GM19467 (cell line): ENCODE measurements around the gene EXOC6.
"Not testable (repeated sequence)": the region's sequence is repeated elsewhere in the genome, so short reads cannot be mapped to it uniquely, and the experiment has no call there.

Source experiments
- ATAC-seq: cut with Tn5 transposase; IDR thresholded peaks from one replicate; pipeline ENCODE4 v1.9.1; 2021; ENCODE audit warnings: mild to moderate bottlenecking, moderate library complexity; ENCODE audit not compliant: unreplicated experiment

Gene EXOC6

DNA sequence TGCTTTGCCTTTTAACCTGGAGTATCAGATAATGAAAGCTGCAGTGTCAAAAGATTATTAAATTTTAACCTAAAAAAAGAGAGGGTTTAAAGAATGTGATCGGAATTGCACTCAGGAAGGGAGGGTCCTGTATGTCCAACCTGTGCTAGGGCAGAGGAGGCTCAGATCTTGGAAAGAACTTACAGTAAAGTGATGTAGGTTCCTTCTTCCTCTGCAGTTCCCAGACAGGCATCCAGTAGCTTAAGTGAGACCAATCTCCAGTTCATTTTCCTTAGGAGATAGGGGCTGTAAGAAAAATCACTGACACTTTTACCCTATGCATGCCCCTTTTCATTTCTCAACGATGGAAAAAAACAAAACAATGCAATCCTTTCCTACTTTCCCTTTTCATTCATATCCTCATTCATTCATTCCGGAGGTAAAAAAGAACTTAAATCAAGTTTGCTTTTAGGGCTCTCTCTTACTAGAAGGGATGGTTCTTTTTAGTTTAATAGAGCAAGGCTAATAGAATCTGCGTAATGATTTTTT is 28.3 kb downstream of the EXOC6 start:
- ATAC-seq: no peak

DNA sequence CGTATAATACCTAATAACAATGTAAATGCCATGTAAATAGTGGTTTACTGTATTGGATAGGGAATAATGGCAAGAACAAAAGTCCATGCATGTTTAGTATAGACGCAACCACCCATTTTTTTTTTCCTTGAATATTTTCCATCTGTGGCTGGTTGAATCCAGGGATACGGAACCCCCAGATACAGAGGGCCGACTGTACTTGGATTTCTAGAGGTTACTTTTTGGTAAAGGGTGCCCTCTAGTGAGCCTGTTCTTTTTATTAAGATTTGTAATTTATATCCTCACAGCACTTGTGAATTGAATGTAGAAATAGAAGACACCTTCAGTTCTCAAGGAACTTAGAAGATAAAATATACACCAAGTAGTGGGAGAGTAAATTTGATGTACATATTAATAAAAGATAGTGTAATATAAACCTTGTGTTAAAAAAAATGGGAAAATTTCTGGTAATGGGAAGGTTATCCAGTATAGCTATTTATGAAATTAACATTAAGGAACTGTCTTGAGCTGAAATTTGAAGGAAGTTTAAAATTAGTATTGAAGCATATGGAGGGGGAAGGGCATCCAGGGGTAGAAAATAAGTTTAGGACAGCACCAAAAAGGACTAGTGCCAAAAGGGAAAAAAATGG is 32.0 kb downstream of the EXOC6 start:
- no peak for ATAC-seq

DNA sequence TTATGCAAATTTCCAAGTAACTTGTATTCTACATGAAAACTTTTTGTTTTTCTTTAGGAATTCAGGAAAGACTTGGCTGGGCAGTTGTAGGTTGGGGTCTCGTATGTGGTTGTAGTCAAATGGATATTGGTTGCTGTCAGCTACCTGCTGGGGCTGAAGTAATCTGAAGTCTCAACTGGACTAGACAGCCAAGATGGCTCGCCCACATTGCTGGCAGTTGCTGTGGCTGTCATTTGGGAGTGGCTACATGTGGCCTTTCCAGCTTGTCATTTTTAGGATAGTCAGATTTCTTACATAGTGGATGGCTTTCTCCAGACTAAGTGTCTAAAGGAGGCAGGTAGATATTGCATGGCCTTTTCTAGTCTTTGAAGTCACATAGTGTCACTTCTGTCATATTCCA is 32.6 kb downstream of the EXOC6 start:
- ATAC-seq: no peak

DNA sequence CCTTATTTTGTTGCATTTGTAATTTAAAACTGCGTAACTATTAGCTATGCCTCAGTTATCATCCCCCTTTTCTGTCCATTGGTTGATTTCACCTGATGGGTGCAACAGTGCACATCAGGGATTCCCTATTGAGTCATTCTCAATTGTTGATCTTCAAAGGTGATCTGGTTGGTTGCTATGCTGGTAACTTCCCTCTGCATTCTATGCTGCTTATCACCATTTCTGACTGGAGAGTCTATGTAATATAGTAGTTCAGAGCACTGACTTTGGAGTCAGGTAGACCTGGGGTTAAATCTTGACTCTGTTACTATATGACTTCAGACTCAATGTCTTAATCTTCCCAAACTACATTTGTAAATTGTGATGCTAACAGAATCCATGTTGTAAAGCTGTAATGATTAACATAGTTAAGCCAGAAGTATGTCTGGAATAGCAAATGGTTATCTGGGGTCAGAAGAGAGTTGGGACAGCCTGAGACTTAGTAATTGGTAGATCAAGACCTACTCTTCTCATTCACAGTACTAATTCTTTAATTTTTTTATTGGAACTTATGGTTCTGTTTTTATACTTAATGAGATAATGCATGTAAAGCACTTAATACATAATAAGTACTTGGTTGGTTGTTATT is 38.1 kb downstream of the EXOC6 start:
- ATAC-seq: no peak

DNA sequence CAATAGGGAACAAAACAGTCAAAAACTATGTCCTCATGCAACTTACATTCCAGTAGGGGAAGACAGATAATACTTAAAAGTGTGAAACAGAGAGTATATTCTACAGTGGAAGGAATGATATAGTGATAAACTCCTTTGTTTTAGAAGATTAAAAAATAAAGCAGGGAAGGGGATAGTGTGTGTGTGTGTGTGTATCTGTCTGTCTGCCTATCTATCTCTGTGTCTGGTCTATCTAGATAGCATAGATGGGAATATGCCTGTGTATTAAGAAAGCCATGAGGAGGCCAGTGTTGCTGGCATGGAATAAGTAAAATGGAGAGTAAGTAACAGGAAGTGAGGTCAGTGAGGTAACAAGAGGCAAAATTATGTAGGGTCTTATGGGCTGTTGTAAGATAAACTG is 42.2 kb downstream of the EXOC6 start:
- ATAC-seq: no peak

DNA sequence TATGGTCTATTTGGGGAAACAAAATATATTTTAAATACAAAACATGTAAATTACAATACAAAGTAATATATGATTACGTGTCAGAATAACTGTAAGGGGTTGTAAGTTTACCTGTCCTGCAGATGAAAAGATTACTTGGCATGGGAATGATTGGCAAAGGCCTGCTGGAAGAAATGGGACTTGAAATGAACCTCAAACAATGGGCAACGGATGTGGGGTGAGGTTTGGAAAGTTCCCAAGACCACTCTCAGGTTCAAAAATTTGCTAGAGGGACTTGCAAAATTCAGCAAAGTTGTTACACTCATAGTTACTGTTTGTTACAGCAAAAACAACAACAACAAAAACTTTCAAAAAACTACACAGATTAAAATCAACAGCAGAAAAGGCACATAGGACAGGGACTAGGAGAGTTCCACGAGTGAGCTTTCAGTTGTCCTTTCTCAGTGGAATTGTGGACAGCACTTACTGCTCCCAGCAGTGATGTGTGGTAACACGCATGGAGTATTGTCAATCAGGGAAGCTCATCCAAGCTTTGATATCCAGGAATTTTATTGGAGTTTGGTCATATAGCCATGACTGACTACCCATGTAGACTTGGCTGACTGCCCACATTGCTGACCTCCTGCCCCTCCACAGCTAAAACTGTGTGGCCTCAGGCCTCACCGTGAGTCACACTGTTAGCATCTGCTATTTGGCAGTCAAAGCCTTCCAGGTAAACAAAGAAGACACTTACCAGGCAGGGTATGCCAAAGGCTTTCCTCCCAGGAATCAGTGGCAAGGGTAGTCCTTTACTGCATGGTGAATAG is 43.8 kb downstream of the EXOC6 start:
- no peak for ATAC-seq

DNA sequence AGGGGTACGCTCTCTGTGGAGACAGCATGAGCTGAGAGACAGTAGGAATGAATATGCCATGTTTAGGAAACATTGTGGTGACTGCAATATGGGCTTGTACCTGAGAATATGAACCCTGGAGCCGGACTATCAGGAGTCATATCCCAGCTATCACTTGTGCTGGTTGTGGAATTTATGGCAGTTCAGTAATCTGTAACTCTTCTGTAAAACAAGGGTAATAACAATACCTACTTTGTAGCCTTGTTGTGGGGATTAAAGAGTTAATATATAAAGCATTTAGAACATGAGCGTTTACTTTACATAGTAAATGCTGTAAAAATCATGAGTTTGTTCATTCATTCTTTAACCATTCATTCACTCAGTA is 44.4 kb downstream of the EXOC6 start:
- ATAC-seq: no peak

DNA sequence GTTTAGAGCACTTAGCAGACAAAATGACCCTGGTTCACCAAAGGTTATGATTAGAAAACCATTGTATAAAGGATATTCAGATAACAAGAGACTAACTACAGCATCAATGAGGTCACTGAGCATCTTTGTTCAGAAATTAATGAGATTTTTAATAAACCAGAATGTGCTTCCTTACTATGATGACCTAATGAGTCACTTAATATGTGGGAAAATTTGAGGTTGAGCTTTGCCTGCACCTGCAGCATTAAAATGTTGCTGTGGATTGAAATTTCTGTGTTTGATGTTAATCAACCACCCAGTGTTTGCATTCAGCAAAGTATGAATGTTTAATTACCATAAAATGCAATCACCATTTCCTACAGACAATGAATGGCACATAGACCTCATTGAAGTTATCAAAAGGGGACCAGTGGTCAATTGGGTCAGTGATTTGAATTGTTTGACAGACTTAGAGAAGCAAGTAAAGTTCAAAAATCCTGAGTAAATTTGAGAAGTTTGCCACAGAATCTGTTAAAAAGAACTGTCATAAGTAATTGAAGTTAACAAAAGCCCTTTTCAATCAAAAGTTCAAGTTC is 45.8 kb downstream of the EXOC6 start:
- ATAC-seq: no peak

DNA sequence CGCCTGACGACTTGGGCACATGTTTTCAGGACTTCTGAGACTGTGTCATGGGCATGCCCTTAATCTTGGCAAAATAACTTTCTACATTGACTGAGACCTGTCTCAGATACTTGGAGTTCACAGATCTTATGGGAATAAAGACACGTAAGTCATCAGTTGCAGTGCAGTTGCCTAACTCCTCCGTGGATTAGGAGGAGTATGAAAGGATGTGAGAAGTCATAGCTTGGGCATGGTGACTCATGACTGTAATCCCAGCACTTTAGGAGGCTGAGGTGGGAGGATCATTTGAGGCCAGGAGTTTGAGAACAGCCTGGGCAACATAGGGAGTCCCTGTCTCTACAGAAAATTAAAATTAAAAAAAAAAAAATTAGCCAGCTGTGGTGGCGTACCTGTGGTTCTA is 49.6 kb downstream of the EXOC6 start:
- ATAC-seq: no peak

DNA sequence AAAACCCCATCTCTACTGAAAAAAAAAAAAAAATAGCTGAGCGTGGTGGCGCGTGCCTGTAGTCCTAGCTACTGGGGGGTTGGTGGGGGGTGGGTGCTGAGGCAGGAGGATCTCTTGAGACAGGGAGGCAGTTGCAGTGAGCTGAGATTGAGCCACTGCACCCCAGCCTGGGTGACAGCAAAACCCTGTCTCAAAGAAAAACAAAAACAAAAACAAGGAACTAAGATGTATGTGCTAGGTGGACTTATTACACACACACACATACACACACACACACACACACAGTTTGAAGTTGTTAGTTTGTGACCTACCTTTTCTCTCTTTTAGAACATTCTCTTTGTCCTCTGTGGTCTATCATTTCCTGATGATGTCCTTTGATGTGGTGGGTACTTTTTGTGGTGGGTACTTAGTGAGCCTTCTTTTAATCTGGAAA is 53.5 kb downstream of the EXOC6 start:
- ATAC-seq: no peak

DNA sequence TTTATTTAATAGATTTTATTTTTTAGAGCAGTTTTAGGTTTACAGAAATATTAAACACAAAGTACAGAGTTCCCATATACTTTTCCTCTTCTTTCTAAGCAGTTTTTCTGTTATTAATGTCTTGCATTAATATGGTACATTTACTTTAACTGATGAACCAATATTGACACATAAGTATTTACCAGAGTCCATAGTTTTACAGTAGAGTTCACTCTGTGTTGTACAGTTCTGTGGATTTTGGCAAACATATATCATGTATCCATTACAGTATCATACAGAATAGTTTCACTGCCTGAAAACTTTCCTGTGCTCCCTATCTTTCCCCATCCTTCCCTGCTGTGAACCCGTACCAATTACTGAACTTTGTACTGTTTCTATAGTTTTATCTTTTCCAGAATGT is 55.3 kb downstream of the EXOC6 start:
- no peak for ATAC-seq

DNA sequence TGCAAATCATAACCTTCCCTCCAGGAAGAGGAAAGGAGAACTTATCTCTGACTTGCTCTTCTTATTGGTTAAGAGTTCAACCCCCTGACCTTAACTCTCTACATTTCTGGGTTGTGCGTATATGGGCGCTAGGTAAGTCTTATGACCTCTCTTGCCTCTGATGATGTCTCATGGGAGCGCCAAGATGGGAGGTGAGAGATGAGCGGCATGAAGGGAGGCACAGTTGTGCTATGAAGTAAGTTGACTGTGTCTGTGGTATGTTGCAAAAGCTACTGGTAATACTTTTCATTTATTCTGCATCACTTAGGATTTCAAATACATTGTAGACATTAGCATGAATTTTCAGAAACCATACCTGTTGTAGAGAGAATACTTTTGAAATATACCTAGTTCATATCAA is 59.0 kb downstream of the EXOC6 start:
- no peak for ATAC-seq

DNA sequence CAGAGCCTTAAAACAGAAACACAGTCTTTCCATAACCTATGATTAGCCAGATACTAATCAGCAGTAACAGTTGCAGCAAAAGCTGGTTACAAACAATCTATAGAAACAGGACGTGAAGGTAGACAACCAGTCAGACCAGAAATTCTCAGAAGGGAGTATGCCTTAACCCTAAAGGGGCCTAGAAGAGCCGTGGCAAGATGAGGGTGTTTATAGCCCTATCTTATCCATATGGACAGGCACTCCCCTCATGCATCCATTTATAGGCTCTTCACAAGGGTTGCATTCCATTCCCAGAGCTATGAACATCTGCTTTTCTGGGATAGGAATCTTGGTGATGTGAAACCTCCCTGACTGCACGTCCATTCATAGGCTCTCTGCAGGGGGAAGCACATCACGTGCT is 64.3 kb downstream of the EXOC6 start:
- ATAC-seq: not testable (repeated sequence)

DNA sequence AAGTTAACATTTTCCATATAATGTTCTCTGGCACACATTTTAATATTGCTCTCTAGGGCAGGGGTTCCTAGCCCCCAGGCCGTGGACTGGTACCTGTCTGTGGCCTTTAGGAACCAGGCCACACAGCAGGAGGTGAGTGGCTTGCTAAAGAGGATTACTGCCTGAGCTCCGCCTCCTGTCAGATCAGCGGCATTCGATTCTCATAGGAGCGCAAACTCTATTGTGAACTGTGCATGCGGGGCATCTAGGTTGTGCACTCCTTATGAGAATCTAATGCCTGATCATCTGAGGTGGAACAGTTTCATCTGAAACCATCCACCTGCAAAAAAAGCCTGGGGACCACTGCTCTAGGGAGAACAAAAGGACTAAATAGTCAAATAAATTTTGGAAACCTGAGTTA is 65.7 kb downstream of the EXOC6 start:
- ATAC-seq: no peak

DNA sequence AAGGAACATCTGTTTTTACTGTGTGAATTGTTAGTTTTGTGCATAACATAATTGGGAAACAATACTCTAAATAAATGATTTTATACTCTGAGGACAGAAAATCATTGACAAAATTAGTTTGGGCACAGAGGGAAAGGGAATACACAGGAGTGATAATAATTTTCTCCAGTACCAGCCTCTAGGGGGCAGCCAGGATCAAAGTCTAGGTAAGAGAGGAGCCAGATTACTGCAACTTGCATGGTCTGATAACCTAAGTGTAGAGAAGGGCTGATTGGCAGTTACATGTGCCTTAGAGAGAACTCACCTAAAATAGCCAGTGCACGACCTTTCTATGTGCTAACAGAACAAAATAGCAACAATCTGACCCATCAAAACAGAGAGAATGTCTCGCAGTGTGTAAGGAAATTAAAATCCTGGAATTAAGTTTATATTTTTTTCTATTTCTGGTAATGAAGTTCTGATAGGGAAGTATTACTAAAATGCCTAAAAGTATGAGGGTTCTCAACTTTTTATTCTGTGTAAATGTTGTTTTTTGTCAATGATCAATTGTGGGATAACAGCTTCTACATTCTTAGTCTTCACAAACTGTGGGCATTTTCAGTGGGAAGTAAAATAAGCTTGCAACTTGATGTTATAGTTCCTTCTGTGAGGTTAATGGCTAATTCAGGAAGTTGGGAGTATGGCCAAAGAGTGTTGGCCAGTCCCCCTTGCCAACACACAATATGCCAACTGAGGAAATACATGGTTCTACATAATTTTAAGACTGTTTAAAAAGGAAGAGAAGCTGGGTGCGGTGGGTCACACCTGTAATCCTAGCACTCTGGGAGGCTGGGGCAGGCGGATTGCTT is 66.4 kb downstream of the EXOC6 start:
- ATAC-seq: no peak

DNA sequence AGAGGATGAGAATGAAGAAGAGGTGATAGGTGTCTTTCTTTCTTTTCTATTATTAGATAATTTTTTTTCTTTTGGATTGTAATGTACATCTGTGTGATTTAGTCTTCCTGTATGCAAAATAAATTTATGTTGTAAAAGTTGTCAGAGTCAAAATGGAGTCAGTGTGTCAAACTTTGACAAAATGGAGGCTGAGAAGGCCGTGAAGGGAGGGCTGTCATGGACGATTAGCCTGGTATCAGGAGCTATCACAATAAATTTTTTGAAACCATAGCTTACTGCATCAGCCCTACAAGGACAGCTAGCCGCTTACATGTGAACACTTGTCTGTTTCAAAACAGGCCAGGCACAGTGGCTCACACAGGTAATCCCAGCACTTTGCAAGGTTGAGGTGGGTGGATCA is 67.6 kb downstream of the EXOC6 start:
- no peak for ATAC-seq

DNA sequence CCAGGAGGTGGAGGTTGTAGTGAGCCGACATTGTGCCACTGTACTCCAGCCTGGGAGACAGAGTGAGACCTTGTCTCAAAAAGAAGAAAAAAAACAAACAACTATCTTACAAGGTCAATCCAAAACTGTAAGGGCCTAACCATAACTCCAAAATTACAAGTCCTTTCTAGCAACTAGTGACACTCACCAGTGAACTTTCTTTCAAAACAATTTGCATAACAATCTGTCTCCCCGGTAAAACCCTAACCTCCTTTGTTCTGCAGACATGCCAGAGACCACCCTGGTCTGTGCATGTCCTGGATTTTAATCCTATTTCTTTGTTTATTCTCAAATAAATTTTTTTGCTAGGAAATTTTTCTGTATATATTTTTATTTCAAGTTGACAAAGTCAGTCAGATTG is 68.1 kb downstream of the EXOC6 start:
- no peak for ATAC-seq

DNA sequence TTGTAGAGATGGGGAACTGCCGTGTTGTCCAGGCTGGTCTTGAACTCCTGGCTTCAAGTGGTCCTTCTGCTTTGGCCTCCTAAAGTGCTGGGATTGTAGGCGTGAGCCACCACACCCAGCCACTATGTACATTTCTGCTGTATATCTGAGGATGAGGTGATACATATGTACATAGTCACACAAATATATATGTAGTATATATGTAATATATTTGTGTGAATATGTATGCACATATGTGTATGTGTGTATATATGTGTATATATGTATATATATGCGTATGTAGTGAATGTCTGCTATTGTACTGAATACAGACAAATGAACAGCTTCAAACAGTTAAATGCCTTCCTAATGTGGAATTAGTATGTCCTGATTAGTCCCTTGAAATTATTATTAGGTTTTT is 70.3 kb downstream of the EXOC6 start:
- no peak for ATAC-seq

DNA sequence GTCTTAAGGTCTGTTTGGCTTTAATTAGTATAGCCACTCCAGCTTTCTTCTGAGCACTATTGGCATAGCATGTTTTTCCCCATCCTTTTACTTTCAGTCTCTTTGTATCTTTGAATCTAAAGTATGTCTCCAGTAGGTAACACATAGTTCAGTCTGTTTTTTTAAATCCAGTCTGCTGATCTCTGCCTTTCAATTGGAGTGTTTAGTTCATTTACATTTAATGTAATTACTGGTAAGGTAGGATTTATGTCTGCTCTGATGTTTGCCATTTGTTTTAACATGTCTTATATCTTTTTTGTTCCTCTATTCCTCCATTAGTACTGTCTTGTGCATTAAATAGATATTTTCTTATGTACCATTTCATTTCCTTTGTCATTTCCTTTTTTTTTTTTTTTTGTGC is 72.5 kb downstream of the EXOC6 start:
- no peak for ATAC-seq

DNA sequence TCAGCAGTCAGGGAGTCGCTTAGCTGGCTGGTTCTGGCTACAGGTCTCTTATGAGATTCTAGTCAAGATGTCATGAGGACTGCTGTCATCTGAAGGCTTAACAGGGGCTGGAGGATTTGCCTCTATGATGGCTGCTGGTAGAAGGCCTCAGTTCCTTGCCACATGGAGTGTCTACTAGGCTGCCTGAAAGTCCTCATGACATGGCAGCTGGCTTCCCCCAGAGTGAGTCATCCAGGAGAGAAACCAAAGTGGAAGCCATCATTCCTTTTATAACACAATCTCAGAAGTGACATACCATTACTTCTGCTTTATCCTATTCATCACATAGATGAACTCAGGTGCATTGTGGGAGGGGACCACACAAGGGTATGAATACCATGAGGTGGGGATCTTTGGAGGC is 75.1 kb downstream of the EXOC6 start:
- ATAC-seq: no peak

DNA sequence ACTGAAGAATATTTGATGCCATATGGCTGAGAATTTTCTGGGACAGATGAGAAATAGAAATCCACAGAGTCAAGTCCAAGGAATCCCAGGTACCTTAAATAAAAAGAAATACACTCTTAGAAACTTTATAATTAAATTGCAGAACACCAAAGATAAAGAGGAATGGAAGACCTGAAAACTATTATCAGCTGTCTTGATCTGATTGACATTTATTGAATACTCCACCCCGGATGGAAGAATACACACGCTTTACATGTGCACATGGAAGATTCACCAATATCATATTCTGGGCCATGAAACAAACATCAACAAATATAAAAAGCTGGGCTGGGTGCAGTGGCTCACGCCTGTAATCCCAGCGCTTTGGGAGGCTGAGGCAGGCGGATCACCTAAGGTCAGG is 81.6 kb downstream of the EXOC6 start:
- ATAC-seq: no peak
